CD4-positive, alpha-beta memory T cell (primary cell): ENCODE results near the gene PDE2A. TPM values are rescaled to one million over a fixed set of nuclear protein-coding genes. Genes with fewer than 3 reads are reported as not detected.

Experiments
- microRNA-seq: library from miRNA; unstranded; fragments of <30 nt; microRNA quantifications from one replicate; pipeline ENCODE4 v1.2.0, GENCODE V29; 2021; ENCODE audit warnings: borderline replicate concordance, borderline number of aligned reads, borderline microRNAs expressed, mixed read lengths
- polyA plus RNA-seq, 2 donors: library from polyadenylated mRNA; unstranded; fragments of 300-500 nt; fragmentation: Illumina TruSeq; gene quantifications; one replicate each; pipeline ENCODE4 v1.2.3, GENCODE V29; 2021
- total RNA-seq, 2 experiments: library from RNA; stranded (reverse); gene quantifications; one replicate each; pipeline ENCODE4 v1.2.3, GENCODE V29; 2021

Gene PDE2A
- total and polyA plus RNA-seq, 4 experiments from 2014 or later, result 0.11 to 1.7 (median 0.98) TPM

Small RNAs within 50 kb of the gene (microRNA-seq; reads per million reads assigned to microRNA genes)
- 31.6 reads per million, percentile 55 among the genes with 10 or more reads in this experiment for gene MIR139

Other genes with a start within 250 kb of the PDE2A start
- gene CLPB, start 239.9 kb downstream of the PDE2A start, total RNA-seq, result 10 to 100 TPM; 13.5 to 14.7 TPM
- 1 to 10 TPM in 1 of 2 donors, under 1 TPM in 1; 0.76 to 5.3 TPM for gene CLPB, start 239.9 kb downstream of the PDE2A start, polyA plus RNA-seq
- 100 to 1,000 TPM; 144 to 157 TPM for gene ARAP1, start 78.0 kb upstream of the PDE2A start, total RNA-seq
- gene ARAP1, start 78.0 kb upstream of the PDE2A start, polyA plus RNA-seq, result 10 to 100 TPM in 1 of 2 donors, 1 to 10 TPM in 1; 9.5 to 36.8 TPM
- 10 to 100 TPM; 23.0 to 23.5 TPM for gene STARD10, start 119.6 kb upstream of the PDE2A start, total RNA-seq
- 10 to 100 TPM; 24.9 to 27.0 TPM for gene STARD10, start 119.6 kb upstream of the PDE2A start, polyA plus RNA-seq
- gene ATG16L2, start 140.0 kb upstream of the PDE2A start, total RNA-seq, result 100 to 1,000 TPM; 194 to 202 TPM
- gene ATG16L2, start 140.0 kb upstream of the PDE2A start, polyA plus RNA-seq, result 10 to 100 TPM; 13.2 to 24.1 TPM